Amniotic stem cell (primary cell): Measurements from ENCODE around the gene TMED8.
"Not testable (repeated sequence)": the region's sequence is repeated elsewhere in the genome, so short reads cannot be mapped to it uniquely, and the experiment has no call there.

ENCODE experiments used
- DNase-seq: peaks from one replicate; lab custom pipeline; 2025; lab: John Stamatoyannopoulos, UW

The TMED8 gene

GRCh38 chr14:77376771-77377501 is at the start of gene TMED8, which contains the start of gene SAMD15:
Gene TMED8, minus strand, starts transcription at chr14:77377094. Its CDS starts 41 bp downstream, at chr14:77377053.
Gene SAMD15, plus strand, starts transcription at chr14:77377379. Its CDS starts 40 bp downstream, at chr14:77377419.
- peak; percentile 74 for DNase-seq

- no peak for DNase-seq
Observed at GRCh38 chr14:77426396-77426795, 49.5 kb upstream of the TMED8 start.

GRCh38 chr14:77424862-77425261 is 48.0 kb upstream of the TMED8 start:
- no peak for DNase-seq

- DNase-seq: no peak
Observed at GRCh38 chr14:77423423-77423822, 46.5 kb upstream of the TMED8 start, which contains the start of gene NOXRED1. Gene NOXRED1, minus strand, starts transcription at chr14:77423523. Its CDS starts 634 bp downstream, at chr14:77422889.

- no peak for DNase-seq
Observed at GRCh38 chr14:77421201-77421600, 44.3 kb upstream of the TMED8 start.

- no peak for DNase-seq
Observed at GRCh38 chr14:77416836-77417235, 39.9 kb upstream of the TMED8 start.

- not testable (repeated sequence) for DNase-seq
Observed at GRCh38 chr14:77416098-77416497, 39.2 kb upstream of the TMED8 start.

- not testable (repeated sequence) for DNase-seq
Observed at GRCh38 chr14:77415403-77416030, 38.6 kb upstream of the TMED8 start.

GRCh38 chr14:77409131-77409533 is 32.2 kb upstream of the TMED8 start:
- no peak for DNase-seq

- DNase-seq: no peak
Observed at GRCh38 chr14:77407158-77407557, 30.3 kb upstream of the TMED8 start.

- no peak for DNase-seq
Observed at GRCh38 chr14:77406718-77407117, 29.8 kb upstream of the TMED8 start.

- no peak for DNase-seq
Observed at GRCh38 chr14:77406086-77406485, 29.2 kb upstream of the TMED8 start.

GRCh38 chr14:77403768-77404167 is 26.9 kb upstream of the TMED8 start:
- DNase-seq: no peak

- DNase-seq: no peak
Observed at GRCh38 chr14:77400216-77400615, 23.3 kb upstream of the TMED8 start.

GRCh38 chr14:77390188-77390587 is 13.3 kb upstream of the TMED8 start:
- DNase-seq: no peak

- DNase-seq: no peak
Observed at GRCh38 chr14:77378701-77379100, 1.8 kb upstream of the TMED8 start.

GRCh38 chr14:77377502-77377844 is 579 bp upstream of the TMED8 start:
- DNase-seq: no peak

- no peak for DNase-seq
Observed at GRCh38 chr14:77375973-77376770, 722 bp downstream of the TMED8 start.

GRCh38 chr14:77375164-77375950 is 1.5 kb downstream of the TMED8 start:
- DNase-seq: no peak

GRCh38 chr14:77372304-77372841 is 4.5 kb downstream of the TMED8 start:
- DNase-seq: no peak

GRCh38 chr14:77369285-77369684 is 7.6 kb downstream of the TMED8 start:
- DNase-seq: no peak

GRCh38 chr14:77364146-77364545 is 12.7 kb downstream of the TMED8 start:
- DNase-seq: no peak
